OCI-LY1 (cell line): Measurements from ENCODE around the gene DDX17.

Source experiments
- H2AFZ ChIP-seq: fragments of 200-600 bp; sonication (generic), shearing (Covaris generic); 2 replicates; pipeline ENCODE4 v1.6.0; 2014; ENCODE audit warnings: antibody characterized with exemption, mild to moderate bottlenecking, low read length
- H3F3A ChIP-seq: fragments of 200-600 bp; sonication (generic), shearing (Covaris generic); 2 replicates; pipeline ENCODE4 v1.6.0; 2014; ENCODE audit warnings: mild to moderate bottlenecking, antibody characterized with exemption, low read length, moderate library complexity; ENCODE audit not compliant: insufficient read depth
- H3K27ac ChIP-seq: fragments of 200-600 bp; sonication (generic); 2 replicates; pipeline ENCODE4 v1.5.1; 2014; ENCODE audit warnings: low read length, mixed run types, mild to moderate bottlenecking, low read depth; ENCODE audit not compliant: poor library complexity, severe bottlenecking
- H3K27me3 ChIP-seq: fragments of 200-600 bp; sonication (generic); 2 replicates; pipeline ENCODE4 v1.6.0; 2014; ENCODE audit warnings: antibody characterized with exemption, mild to moderate bottlenecking, low read length, moderate library complexity; ENCODE audit not compliant: insufficient read depth
- H3K36me3 ChIP-seq: fragments of 200-600 bp; sonication (generic); 2 replicates; pipeline ENCODE4 v1.6.1; 2014; ENCODE audit warnings: mild to moderate bottlenecking, antibody characterized with exemption, low read length, moderate library complexity, mixed read lengths; ENCODE audit not compliant: insufficient read depth
- H3K4me1 ChIP-seq: fragments of 200-600 bp; sonication (generic); 2 replicates; pipeline ENCODE4 v1.5.1; 2014; ENCODE audit warnings: mild to moderate bottlenecking, low read length, moderate library complexity; ENCODE audit not compliant: insufficient read depth, severe bottlenecking
- H3K4me2 ChIP-seq: fragments of 200-600 bp; sonication (generic), shearing (Covaris generic); 2 replicates; pipeline ENCODE4 v1.6.1; 2014; ENCODE audit warnings: low read length
- H3K4me3 ChIP-seq: fragments of 200-600 bp; sonication (generic); 2 replicates; pipeline ENCODE4 v1.5.1; 2014; ENCODE audit warnings: low read length, low read depth, mild to moderate bottlenecking, mixed read lengths; ENCODE audit not compliant: poor library complexity, severe bottlenecking
- H3K79me2 ChIP-seq: fragments of 200-600 bp; shearing (Covaris generic); 2 replicates; pipeline ENCODE4 v1.6.1; 2016; ENCODE audit warnings: mixed run types, low read length, mixed read lengths; ENCODE audit not compliant: insufficient read depth
- H3K9ac ChIP-seq: fragments of 200-600 bp; sonication (generic), shearing (Covaris generic); 2 replicates; pipeline ENCODE4 v1.6.1; 2014; ENCODE audit warnings: mild to moderate bottlenecking, low read length, mixed read lengths
- H3K9me2 ChIP-seq: fragments of 200-600 bp; sonication (generic), shearing (Covaris generic); 2 replicates; pipeline ENCODE4 v1.6.1; 2014; ENCODE audit warnings: low read depth, mild to moderate bottlenecking, low read length, mixed read lengths
- H3K9me3 ChIP-seq: fragments of 200-600 bp; shearing (Covaris generic); 2 replicates; pipeline ENCODE4 v1.6.1; 2014; ENCODE audit warnings: low read length, mixed read lengths
- H4K20me1 ChIP-seq: fragments of 200-600 bp; sonication (generic), shearing (Covaris generic); 2 replicates; pipeline ENCODE4 v1.6.0; 2016; ENCODE audit warnings: mild to moderate bottlenecking, low read length; ENCODE audit not compliant: insufficient read depth
- EZH2 ChIP-seq: fragments of 200-600 bp; sonication (generic), shearing (Covaris generic); IDR thresholded peaks from 2 replicates; pipeline ENCODE4 v1.8.0; 2017; ENCODE audit warnings: borderline replicate concordance, mixed run types, mild to moderate bottlenecking, antibody characterized with exemption, low read length, moderate library complexity, mixed read lengths
- TF ChIP-seq, protein P1 (sequence below): fragments of 200-600 bp; sonication (generic), shearing (Covaris generic); IDR thresholded peaks from 2 replicates; pipeline ENCODE4 v1.5.1; 2017; ENCODE audit warnings: mild to moderate bottlenecking, antibody characterized with exemption, low read length, moderate library complexity, mixed read lengths

The DDX17 gene

DNA sequence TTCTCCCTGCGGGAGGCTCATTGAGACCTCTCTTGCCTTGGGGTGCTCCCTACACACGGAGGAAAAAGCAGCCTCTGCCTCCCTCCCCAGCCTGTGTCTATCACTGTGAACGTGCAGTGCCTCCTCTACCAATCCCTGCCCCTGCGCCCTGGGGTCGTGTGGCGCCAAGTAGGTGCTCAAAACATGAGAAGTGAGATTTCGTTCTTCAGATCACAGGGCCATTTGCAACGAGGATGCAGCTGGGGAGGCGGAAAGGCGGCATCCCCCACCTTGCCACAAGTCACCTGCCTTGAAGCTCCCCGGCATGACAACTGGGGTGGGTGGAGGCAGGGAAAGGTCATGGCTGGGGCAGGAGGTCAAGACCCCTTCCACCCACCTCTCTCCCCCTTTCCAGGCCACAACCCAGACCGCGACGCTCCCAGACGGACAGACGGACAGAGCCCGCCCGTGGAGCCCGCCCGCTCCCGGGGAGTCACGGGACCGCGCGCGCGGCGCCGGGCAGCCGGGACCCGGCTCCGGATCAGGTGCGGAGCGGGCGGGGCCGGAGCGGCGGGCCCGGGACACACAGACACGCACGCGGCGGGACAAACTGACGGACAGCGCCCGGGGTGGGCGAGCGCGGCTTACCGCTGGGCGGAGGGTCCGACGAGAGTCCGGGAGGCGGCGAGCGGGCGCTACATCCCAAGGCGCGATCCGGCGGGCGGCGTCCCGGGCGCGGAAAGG, 51.6 kb downstream of the DDX17 start:
- H3K9ac ChIP-seq: no peak overlapping the region
- TF ChIP-seq, protein P1, sequence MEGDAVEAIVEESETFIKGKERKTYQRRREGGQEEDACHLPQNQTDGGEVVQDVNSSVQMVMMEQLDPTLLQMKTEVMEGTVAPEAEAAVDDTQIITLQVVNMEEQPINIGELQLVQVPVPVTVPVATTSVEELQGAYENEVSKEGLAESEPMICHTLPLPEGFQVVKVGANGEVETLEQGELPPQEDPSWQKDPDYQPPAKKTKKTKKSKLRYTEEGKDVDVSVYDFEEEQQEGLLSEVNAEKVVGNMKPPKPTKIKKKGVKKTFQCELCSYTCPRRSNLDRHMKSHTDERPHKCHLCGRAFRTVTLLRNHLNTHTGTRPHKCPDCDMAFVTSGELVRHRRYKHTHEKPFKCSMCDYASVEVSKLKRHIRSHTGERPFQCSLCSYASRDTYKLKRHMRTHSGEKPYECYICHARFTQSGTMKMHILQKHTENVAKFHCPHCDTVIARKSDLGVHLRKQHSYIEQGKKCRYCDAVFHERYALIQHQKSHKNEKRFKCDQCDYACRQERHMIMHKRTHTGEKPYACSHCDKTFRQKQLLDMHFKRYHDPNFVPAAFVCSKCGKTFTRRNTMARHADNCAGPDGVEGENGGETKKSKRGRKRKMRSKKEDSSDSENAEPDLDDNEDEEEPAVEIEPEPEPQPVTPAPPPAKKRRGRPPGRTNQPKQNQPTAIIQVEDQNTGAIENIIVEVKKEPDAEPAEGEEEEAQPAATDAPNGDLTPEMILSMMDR: no peak
- TF ChIP-seq EZH2: no peak
- no peaks in the 10 kb centered on the region for H3K9me2 ChIP-seq
- H4K20me1 ChIP-seq: no peaks in the 10 kb centered on the region
- no peaks in the 10 kb centered on the region for H3K9me3 ChIP-seq
- H3K27me3 ChIP-seq: peaks cover 9% of the 10 kb centered on the region
- H3K27ac ChIP-seq: no peak overlapping the region
- peak overlapping the region; percentile 29; the same call in 1 of the 2 replicates for H3K4me2 ChIP-seq
- H2AFZ ChIP-seq: no peak overlapping the region
- H3K79me2 ChIP-seq: no peaks in the 10 kb centered on the region
- H3K4me3 ChIP-seq: no peak overlapping the region
- no peaks in the 10 kb centered on the region for H3K4me1 ChIP-seq
- no peaks in the 10 kb centered on the region for H3F3A ChIP-seq
- H3K36me3 ChIP-seq: no peaks in the 10 kb centered on the region

DNA sequence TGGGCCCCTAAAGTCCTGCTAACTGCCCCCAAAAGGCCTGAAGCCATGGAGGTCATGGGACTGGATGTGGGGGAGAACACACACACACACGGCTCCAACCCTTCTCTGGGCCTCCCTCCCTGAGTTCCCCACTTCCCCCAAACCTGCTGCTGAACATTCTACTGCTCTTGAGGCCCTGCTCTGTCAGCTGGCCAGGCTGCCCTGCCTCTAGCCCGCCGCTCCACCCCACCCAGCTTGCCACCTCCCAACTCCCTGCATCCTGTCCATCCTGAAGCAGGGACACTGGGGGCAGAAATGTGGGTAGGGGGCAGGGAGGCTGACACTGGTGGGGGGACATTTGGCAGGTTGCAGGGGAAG, 52.1 kb downstream of the DDX17 start:
- H3K79me2 ChIP-seq: no peaks in the 10 kb centered on the region
- TF ChIP-seq EZH2: no peak
- H3K4me1 ChIP-seq: no peaks in the 10 kb centered on the region
- no peak overlapping the region for H2AFZ ChIP-seq
- peaks cover 9% of the 10 kb centered on the region for H3K27me3 ChIP-seq
- H4K20me1 ChIP-seq: no peaks in the 10 kb centered on the region
- no peak overlapping the region for H3K4me3 ChIP-seq
- no peaks in the 10 kb centered on the region for H3K9me3 ChIP-seq
- no peak overlapping the region for H3K4me2 ChIP-seq
- H3F3A ChIP-seq: no peaks in the 10 kb centered on the region
- H3K36me3 ChIP-seq: no peaks in the 10 kb centered on the region
- H3K9me2 ChIP-seq: no peaks in the 10 kb centered on the region
- no peak overlapping the region for H3K9ac ChIP-seq
- no peak overlapping the region for H3K27ac ChIP-seq

DNA sequence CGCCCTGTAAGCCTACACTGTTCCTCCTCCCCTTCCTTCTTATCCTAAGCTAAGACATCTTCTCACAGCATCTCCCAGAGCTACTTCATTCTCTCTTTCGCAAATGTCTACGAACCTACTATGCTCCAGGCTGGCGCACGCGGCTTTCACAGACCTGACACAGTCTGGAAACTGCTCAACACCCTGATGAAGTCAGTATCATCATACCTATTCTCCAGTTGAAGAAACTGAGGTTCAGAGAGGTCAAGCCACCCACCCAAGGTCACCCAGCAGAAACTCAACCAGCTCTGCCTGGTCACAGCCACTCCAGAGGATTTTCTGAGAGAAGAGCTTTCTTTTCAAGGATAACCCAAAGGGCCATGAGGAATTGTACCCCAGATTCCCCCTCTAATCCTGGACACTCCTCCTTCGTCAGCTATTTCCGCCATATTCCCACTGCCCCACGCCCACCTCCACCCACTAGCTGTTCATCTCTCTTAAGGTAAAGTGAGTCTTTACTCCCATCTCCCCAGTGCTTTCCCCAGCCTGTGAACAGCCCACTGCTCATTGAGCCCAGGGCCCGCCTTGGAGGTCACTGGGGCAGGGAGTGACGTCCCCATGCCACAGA, 52.9 kb downstream of the DDX17 start:
- no peaks in the 10 kb centered on the region for H3K4me1 ChIP-seq
- H3K27ac ChIP-seq: no peak overlapping the region
- H3K9ac ChIP-seq: no peak overlapping the region
- TF ChIP-seq, protein P1: no peak
- TF ChIP-seq EZH2: no peak
- H3K9me2 ChIP-seq: no peaks in the 10 kb centered on the region
- H3K9me3 ChIP-seq: no peaks in the 10 kb centered on the region
- H3K4me2 ChIP-seq: no peak overlapping the region
- no peaks in the 10 kb centered on the region for H3K79me2 ChIP-seq
- H2AFZ ChIP-seq: no peak overlapping the region
- no peaks in the 10 kb centered on the region for H3F3A ChIP-seq
- H4K20me1 ChIP-seq: no peaks in the 10 kb centered on the region
- H3K36me3 ChIP-seq: no peaks in the 10 kb centered on the region
- H3K4me3 ChIP-seq: no peak overlapping the region
- peaks cover 9% of the 10 kb centered on the region for H3K27me3 ChIP-seq
